Suppressor macrophage treated with lipopolysaccharide for 4 hours (primary cell): ENCODE data around the gene CDA.

Experiments used
- DNase-seq: peaks from one replicate; pipeline ENCODE4 v3.0.0-alpha.2; 2020

The CDA gene

DNA sequence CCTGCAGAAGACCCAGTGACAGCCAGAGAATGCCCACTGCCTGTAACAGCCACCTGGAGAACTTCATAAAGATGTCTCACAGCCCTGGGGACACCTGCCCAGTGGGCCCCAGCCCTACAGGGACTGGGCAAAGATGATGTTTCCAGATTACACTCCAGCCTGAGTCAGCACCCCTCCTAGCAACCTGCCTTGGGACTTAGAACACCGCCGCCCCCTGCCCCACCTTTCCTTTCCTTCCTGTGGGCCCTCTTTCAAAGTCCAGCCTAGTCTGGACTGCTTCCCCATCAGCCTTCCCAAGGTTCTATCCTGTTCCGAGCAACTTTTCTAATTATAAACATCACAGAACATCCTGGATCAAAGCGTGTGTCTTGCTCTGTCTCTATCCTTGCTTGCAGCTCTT lies 29.7 kb downstream of the CDA start:
- DNase-seq = no peak

DNA sequence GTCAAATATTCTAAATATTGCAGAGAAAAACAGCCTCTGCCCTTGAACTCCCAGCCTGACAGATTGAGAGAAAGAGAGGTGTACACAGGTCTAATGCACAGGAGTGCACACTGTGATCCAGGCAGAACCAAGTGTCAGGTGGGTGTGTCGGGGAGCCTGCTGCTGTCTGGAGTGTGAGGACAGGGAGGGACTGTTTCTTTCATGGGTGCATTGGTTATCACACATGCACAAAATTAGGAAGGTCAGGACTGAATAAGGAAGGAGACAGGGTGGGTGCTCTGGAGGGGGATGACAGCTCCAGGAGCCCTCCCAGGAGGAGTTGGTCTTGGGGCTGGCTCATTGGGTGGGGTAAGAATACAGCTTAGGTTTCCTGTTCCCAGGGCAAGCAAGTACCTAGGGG lies 31.1 kb downstream of the CDA start:
- no peak for DNase-seq

DNA sequence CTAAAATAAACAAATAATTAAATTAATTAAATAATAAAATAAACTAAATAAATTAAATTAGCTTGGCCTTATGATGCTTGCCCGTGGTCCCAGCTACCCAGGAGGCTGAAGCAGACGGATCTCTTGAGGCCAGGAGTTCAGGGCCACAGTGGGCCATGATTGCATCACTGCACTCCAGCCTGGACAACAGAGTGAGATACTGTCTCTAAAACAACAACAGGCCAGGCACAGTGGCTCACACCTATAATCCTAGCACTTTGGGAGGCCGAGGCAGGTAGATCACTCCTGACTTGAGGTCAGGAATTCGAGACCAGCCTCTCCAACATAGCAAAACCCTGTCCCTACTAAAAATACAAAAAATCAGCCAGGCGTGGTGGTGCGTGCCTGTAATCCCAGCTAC lies 32.1 kb downstream of the CDA start:
- no peak for DNase-seq

DNA sequence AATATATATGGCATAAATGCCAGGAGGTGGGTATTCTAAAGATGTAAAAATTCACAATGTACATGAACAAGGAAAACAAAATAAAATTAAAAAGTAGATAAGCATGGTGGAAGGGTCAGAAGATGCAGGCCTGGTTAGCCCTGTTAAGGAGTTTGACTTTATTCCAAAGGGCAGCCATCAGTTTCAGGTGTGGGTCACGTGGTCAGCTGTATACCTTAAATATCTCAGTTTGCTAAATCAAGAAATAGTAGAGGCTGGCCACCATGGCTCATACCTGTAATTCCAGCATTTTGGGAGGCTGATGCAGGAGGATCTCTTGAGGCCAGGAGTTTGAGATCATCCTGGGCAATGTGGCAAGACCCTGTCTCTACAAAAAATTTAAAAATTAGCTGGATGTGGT lies 35.8 kb downstream of the CDA start:
- no peak for DNase-seq

DNA sequence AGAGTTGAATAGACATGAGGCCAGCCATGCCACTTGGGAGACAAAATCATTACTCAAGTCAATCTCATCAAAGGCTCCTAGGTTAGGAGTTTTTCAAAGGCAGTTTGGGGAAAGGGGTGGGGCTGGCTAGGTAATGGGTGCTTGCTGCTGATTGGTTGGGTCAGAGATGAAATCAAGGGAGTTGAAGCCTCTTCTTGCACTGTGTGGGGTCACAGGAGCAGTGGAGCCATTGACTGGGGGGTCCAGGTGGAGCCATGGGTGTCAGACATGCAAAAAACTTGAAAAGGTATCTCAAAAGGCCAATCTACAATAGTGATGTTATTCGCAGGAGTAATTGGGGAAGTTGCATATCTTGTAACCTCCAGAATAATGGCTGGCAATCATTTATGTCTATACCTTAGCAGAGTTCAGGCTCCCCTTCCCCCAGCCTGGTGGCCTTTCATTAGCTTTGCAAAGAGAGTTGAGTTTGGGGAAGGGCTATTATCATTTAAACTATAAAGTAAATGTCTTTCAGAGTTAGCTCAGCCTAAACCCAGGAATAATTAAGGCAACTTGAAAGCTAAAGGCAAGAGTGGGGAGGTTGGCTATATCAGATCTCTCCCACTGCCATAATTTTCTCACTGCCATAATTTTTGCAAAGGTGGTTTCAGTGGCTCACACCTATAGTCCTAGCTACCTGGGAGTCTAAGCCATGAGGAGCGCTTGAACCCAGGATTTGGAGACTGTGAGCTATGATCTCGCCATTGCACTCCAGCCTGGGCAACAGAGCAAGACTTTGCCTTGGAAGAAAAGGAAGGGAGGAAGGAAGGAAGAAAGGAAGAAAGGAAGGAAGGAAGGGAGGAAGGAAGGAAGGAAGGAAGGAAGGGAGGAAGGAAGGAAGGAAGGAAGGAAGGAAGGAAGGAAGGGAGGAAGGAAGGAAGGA lies 36.5 kb downstream of the CDA start:
- DNase-seq = no peak

DNA sequence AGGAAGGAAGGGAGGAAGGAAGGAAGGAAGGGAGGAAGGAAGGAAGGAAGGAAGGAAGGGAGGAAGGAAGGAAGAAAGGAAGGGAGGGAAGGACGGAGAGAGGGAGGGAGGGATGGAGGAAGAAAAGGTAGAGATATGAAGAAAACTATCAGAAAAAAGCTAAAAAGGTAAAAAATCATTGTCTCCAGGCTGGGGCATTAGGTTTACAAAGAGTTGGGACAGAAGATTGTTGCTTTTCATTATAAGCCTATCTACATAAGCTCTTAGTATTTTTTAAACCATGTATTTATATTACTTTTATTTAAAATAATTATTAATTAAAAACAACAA lies 37.2 kb downstream of the CDA start:
- no peak for DNase-seq

DNA sequence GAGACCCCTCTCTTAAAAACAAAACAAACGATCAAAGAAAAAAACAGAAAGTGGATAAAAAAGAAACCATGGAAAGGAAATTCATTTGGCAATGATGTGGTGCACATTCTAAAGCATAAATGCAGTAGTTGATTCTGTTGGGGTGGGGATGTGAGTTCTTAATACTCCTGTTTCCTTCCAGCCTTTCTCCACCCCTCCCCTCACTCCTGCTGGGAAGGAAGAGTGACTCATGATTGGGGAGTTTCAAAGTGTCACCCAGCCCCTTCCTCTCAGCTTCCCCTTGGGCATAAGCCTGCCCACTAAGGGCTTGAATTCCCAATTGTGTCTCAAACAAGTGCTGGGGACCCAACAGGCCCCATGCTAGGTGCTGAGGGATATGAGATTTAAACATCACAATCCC lies 37.6 kb downstream of the CDA start:
- DNase-seq = no peak

- DNase-seq = no peak
Observed at GRCh38 chr1:20630729-20631128, 41.8 kb downstream of the CDA start.

DNA sequence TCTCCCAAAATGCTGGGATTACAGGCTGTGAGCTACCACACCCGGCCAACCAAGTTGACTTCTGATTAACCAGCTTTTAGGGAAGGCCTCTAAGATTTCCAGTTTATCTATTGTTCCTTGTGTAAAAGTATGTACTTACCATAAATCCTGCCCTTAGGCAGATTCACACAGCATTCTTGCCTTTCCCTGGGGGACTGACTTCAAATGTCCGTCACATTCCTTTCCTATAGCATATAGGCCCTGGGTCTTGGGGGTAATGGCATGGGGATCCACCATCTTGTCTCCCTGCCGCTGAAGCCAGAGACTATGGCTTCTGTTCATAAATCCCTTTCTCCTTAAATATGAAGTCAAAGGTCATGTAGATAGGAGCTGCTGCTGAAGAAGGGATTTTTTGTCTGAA lies 43.5 kb downstream of the CDA start:
- DNase-seq = no peak

GRCh38 chr1:20633190-20634064 lies 44.5 kb downstream of the CDA start, which contains the start of gene PINK1:
TSS of gene PINK1 (plus strand) at chr1:20633458. CDS start at chr1:20633549, 91 bp downstream.
- DNase-seq = peak; percentile 89

- peak; percentile 20 for DNase-seq
Observed at GRCh38 chr1:20634065-20634593, 45.2 kb downstream of the CDA start.

- no peak for DNase-seq
Observed at GRCh38 chr1:20634594-20635084, 45.7 kb downstream of the CDA start.

DNA sequence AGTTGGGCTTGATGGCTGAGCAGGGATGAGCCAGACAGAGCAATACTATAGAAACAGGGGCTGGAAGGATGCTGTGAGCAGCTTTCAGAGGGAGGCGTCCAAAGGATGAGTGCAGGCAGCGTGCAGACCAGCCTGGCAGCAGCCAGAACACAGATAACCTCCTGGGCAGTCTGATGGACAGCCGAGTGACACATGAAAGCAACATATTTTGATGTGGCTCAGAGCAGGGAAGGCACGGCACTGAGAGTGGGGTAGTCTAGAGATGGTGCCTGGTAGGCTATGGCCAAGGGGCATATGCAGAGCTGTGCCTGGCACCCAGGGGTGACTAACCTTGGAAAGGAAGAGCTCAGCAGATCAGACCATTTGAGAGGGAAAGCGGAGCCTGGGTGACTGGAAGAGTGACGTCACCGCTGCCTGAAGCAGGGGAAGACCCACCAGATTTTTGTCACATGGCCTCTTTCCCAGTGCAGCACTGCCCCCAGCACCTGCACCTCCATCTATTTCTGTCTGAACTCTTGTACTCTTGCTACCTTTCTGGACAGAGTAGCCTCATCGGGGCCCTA lies 48.0 kb downstream of the CDA start:
- DNase-seq = no peak

- peak; percentile 77 for DNase-seq
Observed at GRCh38 chr1:20640183-20640597, 51.3 kb downstream of the CDA start.

DNA sequence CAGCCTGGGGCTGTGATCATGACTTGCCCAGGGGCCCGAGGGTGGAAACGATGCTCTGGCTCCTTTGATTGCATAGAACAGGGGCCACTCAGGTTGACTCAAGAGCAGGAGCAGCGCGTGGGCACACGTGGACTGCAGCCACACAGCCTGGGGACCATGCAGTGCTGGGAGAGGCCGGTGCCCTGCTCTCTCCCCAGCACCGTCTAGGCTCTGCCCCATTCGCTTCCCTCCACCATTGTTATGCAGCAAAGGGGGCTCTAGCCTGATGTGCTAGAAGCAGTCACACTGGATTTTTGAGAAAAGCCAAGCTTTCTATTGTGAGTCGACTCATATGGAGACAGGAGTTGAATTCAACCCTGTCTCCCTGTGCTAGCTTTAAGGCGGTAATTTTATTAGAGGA lies 53.1 kb downstream of the CDA start:
- no peak for DNase-seq

- DNase-seq = no peak
Observed at GRCh38 chr1:20643080-20643479, 54.2 kb downstream of the CDA start.

DNA sequence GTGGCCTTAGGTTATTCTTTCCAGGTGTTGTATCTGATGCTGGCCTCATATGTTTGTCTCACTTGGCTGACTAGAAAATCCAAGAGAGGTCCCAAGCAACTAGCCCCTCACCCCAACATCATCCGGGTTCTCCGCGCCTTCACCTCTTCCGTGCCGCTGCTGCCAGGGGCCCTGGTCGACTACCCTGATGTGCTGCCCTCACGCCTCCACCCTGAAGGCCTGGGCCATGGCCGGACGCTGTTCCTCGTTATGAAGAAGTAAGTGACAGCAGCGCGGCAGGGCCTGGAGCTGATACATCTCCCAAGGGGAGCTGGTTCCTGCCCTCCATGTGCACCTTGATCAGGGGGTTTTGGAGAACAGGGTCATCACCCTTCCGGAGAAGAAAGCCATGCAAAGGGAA lies 55.5 kb downstream of the CDA start:
- no peak for DNase-seq

- no peak for DNase-seq
Observed at GRCh38 chr1:20645414-20645813, 56.5 kb downstream of the CDA start.

DNA sequence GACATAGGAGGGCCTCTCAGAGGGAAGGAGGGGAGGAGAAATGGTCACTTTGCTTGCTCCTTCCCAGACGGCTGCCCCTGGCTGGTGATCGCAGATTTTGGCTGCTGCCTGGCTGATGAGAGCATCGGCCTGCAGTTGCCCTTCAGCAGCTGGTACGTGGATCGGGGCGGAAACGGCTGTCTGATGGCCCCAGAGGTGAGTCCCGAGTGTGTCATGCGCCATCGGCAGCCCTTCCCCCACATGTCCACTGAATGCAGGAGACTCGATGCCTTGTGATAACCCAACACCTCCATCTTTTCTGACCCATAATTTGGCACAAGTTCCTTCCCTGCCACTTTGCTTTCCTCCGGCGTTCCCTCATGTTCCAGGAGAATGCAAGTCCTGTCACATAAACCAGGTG lies 59.5 kb downstream of the CDA start:
- DNase-seq = no peak

DNA sequence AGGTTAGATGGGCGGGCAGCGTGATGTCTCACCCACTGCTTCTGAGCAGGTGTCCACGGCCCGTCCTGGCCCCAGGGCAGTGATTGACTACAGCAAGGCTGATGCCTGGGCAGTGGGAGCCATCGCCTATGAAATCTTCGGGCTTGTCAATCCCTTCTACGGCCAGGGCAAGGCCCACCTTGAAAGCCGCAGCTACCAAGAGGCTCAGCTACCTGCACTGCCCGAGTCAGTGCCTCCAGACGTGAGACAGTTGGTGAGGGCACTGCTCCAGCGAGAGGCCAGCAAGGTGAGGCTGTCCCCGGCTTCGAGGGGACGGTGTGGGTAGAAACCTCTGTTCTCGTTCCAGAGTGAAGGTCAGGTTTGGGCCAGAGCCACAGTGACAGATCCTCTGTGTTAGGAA lies 60.0 kb downstream of the CDA start:
- no peak for DNase-seq

DNA sequence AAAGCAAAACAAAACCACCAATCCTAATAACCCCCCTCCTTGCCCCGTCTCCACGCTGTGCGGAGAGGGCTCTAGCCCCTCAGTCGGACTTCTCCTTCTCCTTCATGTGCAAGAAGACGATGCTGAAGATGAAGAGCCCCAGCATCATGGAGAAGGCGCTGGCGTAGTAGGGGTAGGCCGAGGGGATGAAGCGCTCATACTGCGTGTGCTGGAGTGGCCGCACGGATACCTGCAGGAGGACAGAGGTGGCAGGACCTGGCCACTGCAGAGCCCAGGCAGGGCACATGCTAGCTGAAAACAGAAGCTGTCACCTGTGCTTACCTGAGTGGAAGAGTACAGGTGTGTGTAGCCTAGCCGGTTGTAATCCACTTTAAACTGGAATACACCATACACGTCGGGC lies 63.4 kb downstream of the CDA start:
- DNase-seq = no peak

DNA sequence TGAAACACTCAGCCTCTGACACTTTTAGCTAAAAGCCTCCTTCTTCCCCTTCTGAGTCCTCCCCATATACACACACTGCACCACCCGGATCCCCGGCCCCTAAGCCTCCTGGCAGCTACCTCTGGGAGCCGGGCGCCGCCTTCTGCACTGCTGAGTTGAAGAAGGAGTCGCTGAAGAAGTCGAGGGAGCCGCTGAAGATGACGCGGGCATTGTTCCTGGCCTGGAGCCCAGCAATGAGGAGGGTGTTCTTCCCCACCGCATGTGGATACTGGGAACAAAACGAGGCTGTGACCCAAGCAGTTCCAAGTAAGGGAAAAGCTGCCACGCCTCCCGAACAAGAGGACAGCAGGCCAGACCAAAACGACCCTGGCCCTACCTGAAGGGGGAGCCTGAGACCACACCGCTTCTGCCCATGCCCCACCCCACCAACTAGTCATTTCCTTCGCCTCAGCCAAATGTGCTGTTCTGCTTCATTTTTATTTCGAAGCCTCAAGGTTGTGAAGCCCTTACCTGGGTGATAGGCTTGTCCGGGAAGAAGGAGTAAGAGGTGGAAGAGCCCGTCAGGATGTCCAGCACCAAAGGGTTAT lies 65.3 kb downstream of the CDA start:
- DNase-seq = no peak

DNA sequence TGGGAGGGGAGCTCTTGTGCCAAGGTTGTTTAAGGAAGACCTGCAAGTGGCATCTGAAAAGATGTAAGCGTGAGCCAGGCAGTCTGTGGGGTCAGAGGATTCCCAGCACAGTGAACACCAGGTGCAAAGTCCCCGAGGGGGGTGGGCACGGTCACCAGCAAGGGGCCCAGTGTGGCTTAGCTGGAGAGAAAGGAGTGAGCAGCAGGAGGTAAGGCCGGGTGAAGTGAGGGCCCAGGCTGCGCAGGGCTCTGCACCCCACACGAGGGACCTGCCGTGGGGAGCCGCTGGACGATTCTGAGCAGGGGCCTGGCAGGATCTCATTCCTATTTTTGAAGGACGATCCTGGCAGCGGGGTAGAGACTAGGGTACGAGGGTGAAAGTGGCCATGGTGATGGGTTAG lies 68.1 kb downstream of the CDA start:
- no peak for DNase-seq
